Measurements from ENCODE around the gene SPIN4.
A peak's percentile ranks its signal among the peaks of the same experiment; 100 is the strongest.
"Not testable (repeated sequence)": the region's sequence is repeated elsewhere in the genome, so short reads cannot be mapped to it uniquely, and the experiment has no call there.

Gene SPIN4

DNA sequence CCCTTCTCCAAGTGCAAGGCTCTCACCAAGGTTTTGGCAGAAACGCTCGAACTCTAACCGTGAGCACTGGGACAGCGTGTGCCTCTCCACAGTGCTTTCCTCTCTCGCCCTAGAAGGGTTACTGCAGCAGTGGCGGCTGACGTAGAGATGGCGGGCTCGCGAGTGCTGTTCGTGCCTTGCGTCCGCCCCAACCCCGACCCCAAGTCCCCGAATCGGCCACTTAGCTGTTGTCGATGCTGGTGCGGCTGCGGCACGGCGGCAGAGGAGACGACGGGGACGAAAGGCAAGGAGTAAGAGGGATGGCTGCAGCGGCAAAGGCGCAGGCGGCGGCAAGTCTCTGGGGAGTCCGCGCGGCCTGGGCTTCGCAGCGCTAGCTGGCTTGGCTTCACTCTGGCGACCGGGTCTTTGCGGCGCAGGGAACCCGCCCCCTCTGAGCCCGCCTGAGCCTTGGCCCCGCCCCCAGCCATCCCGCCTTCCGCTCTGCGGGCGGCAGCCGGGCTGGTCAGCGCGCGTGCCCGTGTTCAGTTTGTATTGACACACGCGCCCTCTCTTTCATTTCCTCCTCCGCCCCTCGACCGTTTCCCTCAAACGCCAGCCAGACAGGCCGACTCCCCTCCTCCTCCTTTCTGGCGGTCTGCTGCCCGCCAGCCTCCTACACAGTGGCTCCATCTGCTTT lies at the start of gene SPIN4:
Gene SPIN4, minus strand, starts transcription at position 392 of the 676 bp plus-strand sequence. CDS start 513 bp downstream, outside the sequence.
- DNase-seq = peak; percentile 36

- no peak for DNase-seq
Measured at GRCh38 chrX:63400340-63400739, 49.2 kb upstream of the SPIN4 start.

DNA sequence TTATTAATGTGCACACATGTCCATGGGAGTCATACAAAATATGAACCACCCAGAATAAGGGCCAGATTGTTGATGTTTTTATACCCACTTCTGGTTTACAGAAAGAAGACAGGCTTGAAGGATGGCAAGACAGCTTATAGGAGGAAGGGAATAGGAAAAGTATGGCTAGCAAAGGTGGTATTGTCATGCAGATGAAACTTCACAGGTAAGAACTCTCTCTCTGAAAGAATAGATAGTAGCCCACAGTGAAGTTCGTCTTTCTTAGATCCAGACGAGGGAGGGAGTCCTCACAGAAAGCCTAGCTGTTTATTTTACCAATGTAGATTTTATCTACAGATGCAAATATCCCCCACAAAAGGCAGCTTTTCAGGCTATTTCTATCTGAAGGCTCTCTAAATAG lies 43.7 kb upstream of the SPIN4 start:
- DNase-seq = no peak

DNA sequence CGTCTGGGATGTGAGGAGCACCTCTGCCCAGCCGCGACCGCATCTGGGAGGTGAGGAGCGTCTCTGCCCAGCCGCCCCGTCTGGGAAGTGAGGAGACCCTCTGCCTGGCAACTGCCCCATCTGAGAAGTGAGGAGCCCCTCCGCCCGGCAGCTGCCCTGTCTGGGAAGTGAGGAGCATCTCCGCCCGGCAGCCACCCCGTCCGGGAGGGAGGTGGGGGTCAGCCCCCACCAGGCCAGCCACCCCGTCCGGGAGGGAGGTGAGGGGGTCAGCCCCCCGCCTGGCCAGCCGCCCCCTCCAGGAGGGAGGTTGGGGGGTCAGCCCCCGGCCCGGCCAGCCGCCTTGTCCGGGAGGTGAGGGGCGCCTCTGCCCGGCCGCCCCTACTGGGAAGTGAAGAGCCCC lies 42.0 kb upstream of the SPIN4 start:
- DNase-seq = not testable (repeated sequence)

DNA sequence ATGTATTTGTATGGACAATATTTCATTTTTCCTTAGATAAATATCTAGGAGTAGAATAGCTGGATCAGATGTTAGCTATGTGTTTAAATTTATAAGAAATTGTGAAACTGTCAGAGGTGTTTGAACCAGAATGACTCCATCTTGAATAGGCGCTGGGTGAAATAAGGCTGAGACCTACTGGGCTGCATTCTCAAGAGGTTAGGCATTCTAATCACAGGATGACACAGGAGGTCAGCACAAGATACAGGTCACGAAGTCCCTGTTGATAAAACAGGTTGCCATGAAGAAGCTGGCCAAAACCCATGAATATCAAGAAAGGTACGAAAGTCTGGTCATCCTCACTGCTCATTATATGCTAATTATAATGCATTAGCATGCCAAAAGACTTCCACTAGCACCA lies 36.3 kb upstream of the SPIN4 start:
- DNase-seq = no peak

DNA sequence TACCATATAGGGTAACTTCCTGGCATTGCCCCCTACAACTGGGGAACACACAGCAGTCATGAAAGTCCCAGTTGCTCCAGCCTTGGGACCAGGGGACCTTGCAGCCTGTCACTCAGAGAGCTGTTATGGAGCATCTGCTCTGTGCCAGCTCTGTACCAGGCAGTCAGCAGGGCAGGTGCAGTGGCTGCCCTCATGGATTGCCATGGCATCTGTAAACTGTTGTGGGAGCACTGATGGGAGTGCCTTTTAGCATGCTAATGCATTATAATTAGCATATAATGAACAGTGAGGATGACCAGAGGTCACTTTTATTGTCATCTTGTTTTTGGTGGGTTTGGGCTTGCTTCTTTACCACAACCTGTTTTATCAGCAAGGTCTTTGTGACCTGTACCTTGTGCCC lies 33.1 kb upstream of the SPIN4 start:
- not testable (repeated sequence) for DNase-seq

DNA sequence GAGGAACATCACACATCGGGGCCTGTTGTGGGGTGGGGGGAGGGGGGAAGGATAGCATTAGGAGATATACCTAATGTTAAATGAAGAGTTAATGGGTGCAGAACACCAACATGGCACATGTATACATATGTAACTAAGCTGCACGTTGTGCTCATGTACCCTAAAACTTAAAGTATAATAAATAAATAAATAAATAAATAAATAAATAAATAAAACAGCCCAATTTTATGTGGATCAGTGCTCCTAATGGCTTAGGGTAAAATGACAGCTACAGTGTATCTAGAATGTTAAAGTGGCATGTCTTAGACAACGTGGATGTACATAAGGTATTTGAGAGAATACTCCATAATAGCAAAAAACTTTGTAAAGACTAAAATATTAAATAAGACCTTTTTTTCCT lies 21.9 kb upstream of the SPIN4 start:
- not testable (repeated sequence) for DNase-seq

- not testable (repeated sequence) for DNase-seq
Measured at GRCh38 chrX:63367699-63368098, 16.6 kb upstream of the SPIN4 start.

DNA sequence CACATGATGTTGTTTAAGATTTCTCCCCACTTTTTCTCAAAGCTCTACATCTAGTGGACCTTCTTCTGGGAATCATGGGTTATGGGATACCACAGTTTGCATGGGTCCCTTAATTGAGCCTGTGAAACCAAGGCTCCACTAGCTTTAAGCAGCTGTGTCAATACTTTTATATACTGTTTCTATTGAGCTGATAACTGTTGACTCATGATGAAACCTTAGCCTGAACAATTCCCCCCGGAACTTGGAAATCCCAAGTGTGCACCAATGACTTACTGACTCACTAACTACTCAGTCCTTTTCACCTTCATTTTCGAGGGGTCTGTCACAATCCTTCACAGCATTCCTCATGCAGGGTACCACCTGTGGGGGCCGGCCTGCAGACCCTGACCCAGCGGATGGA lies 12.7 kb upstream of the SPIN4 start:
- DNase-seq = no peak

DNA sequence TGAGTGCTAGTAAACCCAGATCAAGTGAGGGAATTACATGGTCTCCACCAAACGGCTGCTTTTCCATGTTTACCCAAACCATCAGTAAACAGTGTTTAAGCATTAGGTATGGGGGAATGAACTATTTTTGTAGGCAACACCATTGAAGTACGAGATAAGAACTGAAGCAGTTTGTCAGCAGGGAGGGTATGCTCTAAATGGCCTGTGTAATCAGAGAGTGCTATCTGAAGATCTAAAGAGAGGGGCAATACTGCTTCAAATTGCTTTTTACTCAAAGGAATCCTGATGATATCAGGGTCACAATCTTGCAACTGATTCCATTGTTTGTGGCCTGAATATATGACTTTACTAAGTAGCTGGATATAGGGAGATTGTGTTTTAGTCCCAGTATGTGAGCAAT lies 10.4 kb upstream of the SPIN4 start:
- no peak for DNase-seq

DNA sequence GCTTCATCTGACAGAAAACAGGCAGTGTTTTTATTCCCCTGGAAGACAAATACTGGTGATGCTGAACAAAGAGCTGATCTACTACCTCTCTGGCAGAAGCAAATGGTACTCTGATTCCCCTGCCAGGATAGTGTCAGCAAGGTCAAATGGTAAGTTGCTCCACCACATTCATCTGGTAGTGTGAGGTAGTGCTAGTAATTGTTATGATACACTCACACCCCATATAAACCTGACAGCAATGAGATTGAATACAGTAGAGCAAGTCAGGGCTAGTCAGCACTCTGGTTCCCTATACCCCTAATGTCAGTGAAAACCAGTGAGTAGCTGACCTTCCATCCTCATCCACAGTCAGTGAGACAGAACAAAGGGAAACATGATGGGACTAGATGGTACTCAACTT lies 3.4 kb upstream of the SPIN4 start:
- DNase-seq = no peak

- DNase-seq = no peak
Measured at GRCh38 chrX:63350465-63350877, 661 bp downstream of the SPIN4 start.

- no peak for DNase-seq
Measured at GRCh38 chrX:63349307-63349706, 1.8 kb downstream of the SPIN4 start.

GRCh38 chrX:63330681-63331080 lies 20.5 kb downstream of the SPIN4 start:
- no peak for DNase-seq

DNA sequence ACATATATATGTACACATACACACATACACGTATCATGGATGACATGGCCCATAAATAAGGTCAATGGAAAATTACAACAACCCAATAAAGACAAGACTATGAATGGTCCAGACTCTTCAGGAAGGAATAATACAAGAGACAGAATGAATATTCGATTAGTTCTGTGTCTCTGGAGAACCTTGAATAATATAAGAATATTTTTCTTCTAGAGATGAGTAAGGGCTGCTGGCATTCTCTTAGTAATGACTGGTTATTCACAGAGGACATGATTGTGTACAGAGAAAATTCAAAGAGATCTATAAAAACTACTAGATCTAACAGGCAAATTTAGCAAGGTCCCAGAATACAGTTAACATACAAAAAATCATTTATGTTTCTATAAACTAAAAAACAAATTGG lies 23.3 kb downstream of the SPIN4 start:
- no peak for DNase-seq

DNA sequence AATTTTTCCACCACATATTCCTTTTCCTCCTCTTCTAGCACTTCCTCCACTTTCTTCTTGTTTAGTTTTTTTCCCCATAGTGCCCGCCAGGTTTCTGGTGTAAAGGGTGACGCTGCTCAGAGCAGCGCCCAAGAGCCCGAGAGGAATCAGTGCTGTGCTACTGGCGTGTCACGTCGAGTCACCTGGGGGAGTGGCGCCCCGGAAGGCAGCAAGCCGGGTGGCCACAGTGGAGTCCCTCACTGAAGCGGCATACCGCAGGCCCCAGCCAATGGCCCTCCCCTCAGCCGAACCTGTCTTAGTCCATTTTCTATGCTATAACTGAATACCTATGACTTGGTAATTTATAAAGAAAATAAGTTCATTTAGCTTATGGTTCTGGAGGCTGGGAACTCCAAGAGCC lies 51.5 kb downstream of the SPIN4 start:
- DNase-seq = no peak
